ENCODE measurements around the gene CWC27. TPM values are rescaled to one million over a fixed set of nuclear protein-coding genes. Genes with fewer than 3 reads are reported as not detected.

CWC27 gene, protein sequence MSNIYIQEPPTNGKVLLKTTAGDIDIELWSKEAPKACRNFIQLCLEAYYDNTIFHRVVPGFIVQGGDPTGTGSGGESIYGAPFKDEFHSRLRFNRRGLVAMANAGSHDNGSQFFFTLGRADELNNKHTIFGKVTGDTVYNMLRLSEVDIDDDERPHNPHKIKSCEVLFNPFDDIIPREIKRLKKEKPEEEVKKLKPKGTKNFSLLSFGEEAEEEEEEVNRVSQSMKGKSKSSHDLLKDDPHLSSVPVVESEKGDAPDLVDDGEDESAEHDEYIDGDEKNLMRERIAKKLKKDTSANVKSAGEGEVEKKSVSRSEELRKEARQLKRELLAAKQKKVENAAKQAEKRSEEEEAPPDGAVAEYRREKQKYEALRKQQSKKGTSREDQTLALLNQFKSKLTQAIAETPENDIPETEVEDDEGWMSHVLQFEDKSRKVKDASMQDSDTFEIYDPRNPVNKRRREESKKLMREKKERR
- 12.2 and 13.4 TPM in 2 replicates for total RNA-seq

DNA sequence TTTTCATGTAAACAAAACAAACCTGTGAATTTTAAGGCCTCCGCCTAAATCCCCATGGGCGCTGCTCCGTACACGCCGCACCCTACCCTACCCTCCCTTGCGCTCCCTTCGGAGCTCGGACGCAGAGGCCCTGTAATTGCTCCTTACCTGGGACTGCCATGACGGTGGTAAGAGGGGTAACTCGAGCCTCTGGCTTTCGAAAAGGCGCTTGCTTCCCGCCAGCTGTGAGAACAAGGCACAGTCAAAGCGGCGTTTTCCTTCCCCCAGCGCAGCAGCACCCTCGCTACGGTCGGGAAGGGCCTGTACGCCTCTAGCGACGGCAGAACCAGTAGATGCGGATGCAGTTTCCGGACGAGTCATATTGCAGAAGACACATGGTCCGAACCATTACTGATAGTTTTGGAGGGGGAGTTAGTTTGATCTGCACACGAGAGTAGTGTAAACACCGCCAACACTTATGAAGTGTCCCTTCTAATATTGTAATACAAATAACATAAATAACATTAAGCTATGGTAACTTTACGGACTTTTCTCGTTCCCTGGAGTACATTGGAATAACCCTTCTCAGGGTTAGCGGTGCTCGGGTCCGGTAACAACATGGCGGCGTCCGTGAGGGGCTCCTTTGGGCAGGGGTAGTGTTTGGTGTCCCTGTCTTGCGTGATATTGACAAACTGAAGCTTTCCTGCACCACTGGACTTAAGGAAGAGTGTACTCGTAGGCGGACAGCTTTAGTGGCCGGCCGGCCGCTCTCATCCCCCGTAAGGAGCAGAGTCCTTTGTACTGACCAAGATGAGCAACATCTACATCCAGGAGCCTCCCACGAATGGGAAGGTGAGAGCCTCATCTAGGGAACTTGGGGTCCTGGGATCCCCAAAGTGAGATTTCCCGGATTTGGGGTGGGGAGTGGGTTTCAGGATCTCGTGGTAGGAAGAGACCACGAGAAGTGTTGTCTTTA lies at the start of gene CWC27, which contains the start of gene SREK1IP1:
CWC27 (plus strand) TSS at position 573 of the 955 bp plus-strand sequence; CDS start at position 790, 217 bp downstream.
SREK1IP1 (minus strand) TSS at position 334 of the 955 bp plus-strand sequence; CDS start at position 160, 174 bp downstream.

Other genes with a start within 250 kb of the CWC27 start
- not detected in 2 replicates for gene SHISAL2B, start 78.4 kb upstream of the CWC27 start, total RNA-seq
- 8.8 and 9.1 TPM in 2 replicates for gene SREK1IP1, start 239 bp upstream of the CWC27 start, total RNA-seq